ENCODE data around the gene ANXA11. TPM values are rescaled to one million over a fixed set of nuclear protein-coding genes. Genes with fewer than 3 reads are reported as not detected.

ANXA11 gene
- total RNA-seq, 1 experiment from 2014 or later = 181 TPM

DNA sequence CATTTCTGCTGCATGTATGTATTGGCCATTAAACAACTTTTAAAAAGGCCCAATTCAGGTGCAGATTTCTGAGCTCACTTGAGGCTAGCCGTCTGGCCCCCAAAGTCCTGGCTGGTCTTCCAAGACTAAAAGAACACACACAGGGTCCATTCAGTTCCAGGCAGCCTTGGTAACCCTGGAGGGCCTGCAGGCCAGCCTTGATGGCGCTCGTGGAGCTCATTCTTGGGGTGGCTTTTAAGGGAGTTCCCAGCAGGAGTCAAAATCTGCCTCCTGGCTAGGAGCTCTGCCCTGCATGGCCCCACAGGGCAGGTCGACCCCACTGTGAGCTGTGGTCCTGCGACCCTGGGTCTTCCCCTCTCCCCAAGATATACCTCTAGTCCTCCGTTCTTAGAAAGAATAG lies 28.8 kb downstream of the ANXA11 start:
- DNase-seq (ENCODE audit: low read depth, low spot score) = no peak
- Histone ChIP-seq H3K9me3 (ENCODE audit: control insufficient read depth in 1 of 2, insufficient read depth in 1 of 2, low read depth in 1 of 2, low read length in 2 of 2) (no peaks in the 10 kb centered on the region), H4K20me1 (ENCODE audit: insufficient read depth) (peaks cover 7% of the 10 kb centered on the region; the same call in 1 of the 2 replicates), H2AFZ (ENCODE audit: low read depth, low read length, poor library complexity, severe bottlenecking) (no peak overlapping the region), H3K36me3 (ENCODE audit: control insufficient read depth in 1 of 2, insufficient read depth in 2 of 2, low read length in 2 of 2) (peaks cover 2 to 28% of the 10 kb centered on the region in 2 experiments; a peak in 1 of 4 replicates), H3K27me3 (ENCODE audit: insufficient read depth, low read length) (no peaks in the 10 kb centered on the region), H3K4me3 (replicated peaks in 1 of 2; ENCODE audit: low read depth in 1 of 2, low read length in 2 of 2) (no peak overlapping the region), H3K9ac (ENCODE audit: low read length) (no peak overlapping the region), H3K4me2 (ENCODE audit: low read length) (no peak overlapping the region), H3K4me1 (ENCODE audit: control insufficient read depth in 1 of 2, insufficient read depth in 2 of 2, low read length in 2 of 2) (no peaks in the 10 kb centered on the region; a peak in 1 of 4 replicates), H3K9me2 (ENCODE audit: insufficient read depth) (no peaks in the 10 kb centered on the region), H3K79me2 (ENCODE audit: insufficient read depth, low read length) (peaks cover 98% of the 10 kb centered on the region), H3K27ac (ENCODE audit: low read depth, low read length) (no peak overlapping the region)
- intact Hi-C loops (cut with micrococcal nuclease) = no loop called here
- no peak for ATAC-seq
- POLR2A ChIA-PET = interaction anchor here (1.0 to 1.6 kb wide), 3 partner anchors 18 to 29 kb away, joined by 3 read pairs; partner anchors contain the start of gene ANXA11
- BruUV-seq (replicated peaks) = no TSS peak
- TF ChIP-seq ZNF274 (IDR thresholded peaks at IDR 0.05; ENCODE audit: low read depth, low read length) (no peak), RAD21 (IDR thresholded peaks at IDR 0.05; ENCODE audit: low read depth) (no peak), SRF (IDR thresholded peaks at IDR 0.05; ENCODE audit: low read depth) (no peak), POLR2A (IDR thresholded peaks at IDR 0.05; ENCODE audit: borderline replicate concordance, extremely low read depth, insufficient read depth, insufficient read length) (no peak), EZH2phosphoT487 (IDR thresholded peaks at IDR 0.05; ENCODE audit: borderline replicate concordance) (no peak), TCF7L2 (IDR thresholded peaks at IDR 0.05; ENCODE audit: borderline replicate concordance, extremely low read depth, insufficient read depth, insufficient read length) (no peak), CEBPB (IDR thresholded peaks at IDR 0.05; ENCODE audit: low read depth) (no peak), FOSL1 (IDR thresholded peaks at IDR 0.05; ENCODE audit: low read depth) (no peak)
- TF ChIP-seq, protein P1, sequence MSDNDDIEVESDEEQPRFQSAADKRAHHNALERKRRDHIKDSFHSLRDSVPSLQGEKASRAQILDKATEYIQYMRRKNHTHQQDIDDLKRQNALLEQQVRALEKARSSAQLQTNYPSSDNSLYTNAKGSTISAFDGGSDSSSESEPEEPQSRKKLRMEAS (IDR thresholded peaks at IDR 0.05) = no peak
- TF ChIP-seq, protein P2, sequence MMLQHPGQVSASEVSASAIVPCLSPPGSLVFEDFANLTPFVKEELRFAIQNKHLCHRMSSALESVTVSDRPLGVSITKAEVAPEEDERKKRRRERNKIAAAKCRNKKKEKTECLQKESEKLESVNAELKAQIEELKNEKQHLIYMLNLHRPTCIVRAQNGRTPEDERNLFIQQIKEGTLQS (IDR thresholded peaks at IDR 0.05) = no peak
- TF ChIP-seq, protein P3, sequence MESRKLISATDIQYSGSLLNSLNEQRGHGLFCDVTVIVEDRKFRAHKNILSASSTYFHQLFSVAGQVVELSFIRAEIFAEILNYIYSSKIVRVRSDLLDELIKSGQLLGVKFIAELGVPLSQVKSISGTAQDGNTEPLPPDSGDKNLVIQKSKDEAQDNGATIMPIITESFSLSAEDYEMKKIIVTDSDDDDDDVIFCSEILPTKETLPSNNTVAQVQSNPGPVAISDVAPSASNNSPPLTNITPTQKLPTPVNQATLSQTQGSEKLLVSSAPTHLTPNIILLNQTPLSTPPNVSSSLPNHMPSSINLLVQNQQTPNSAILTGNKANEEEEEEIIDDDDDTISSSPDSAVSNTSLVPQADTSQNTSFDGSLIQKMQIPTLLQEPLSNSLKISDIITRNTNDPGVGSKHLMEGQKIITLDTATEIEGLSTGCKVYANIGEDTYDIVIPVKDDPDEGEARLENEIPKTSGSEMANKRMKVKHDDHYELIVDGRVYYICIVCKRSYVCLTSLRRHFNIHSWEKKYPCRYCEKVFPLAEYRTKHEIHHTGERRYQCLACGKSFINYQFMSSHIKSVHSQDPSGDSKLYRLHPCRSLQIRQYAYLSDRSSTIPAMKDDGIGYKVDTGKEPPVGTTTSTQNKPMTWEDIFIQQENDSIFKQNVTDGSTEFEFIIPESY (IDR thresholded peaks at IDR 0.05; ENCODE audit: extremely low read depth, insufficient replicate concordance, low read length) = no peak
- RAD21 ChIA-PET (ENCODE audit: low non-redundant PET in 1 of 2, low total read pairs in 2 of 2, uncharacterized antibody in 2 of 2, unreplicated experiment in 2 of 2) = no interaction called here
- CTCF ChIA-PET = interaction anchor here (1.1 kb wide), 1 partner anchor 46 kb away, joined by 3 read pairs; no protein-coding TSS in a partner anchor

All from HCT116 (cell line).